B cell (primary cell): ENCODE data around the gene CFAP52. TPM values are rescaled to one million over a fixed set of nuclear protein-coding genes. Genes with fewer than 3 reads are reported as not detected.

Experiments used
- ATAC-seq: fragments of 200-7000 bp; cut with Tn5 transposase; one replicate; pipeline ENCODE4 v1.10.0; 2021; ENCODE audit warnings: low read depth, mild to moderate bottlenecking, moderate number of reproducible peaks, moderate library complexity
- CTCF ChIA-PET: fragments of 350-600 bp; sonication (Branson Sonifier 250); formaldehyde crosslinking; loops from one replicate; lab custom pipeline; 2021; ENCODE audit warnings: antibody characterized with exemption, inconsistent platforms; lab: Charles Lee
- POLR2A ChIA-PET: fragments of 350-600 bp; sonication (Branson Sonifier 250); formaldehyde crosslinking; loops from one replicate; lab custom pipeline; 2021; ENCODE audit warnings: antibody characterized with exemption; lab: Charles Lee
- DNase-seq: peaks from one replicate; pipeline ENCODE4 v3.0.0; 2013
- H2AFZ ChIP-seq: 2 replicates; pipeline ENCODE4 v1.6.1; 2012; ENCODE audit warnings: mild to moderate bottlenecking, low read depth, low read length; ENCODE audit not compliant: insufficient read depth, poor library complexity, severe bottlenecking
- H3K27ac ChIP-seq, 2 donors: 1 replicate in 1 of 2; 2 replicates in 1 of 2; pipeline ENCODE4 v1.5.1; 2012 to 2013; ENCODE audit warnings: low read length in 2 of 2, mild to moderate bottlenecking in 2 of 2, moderate library complexity in 1 of 2
- H3K27me3 ChIP-seq, 4 experiments: fragments of 200-600 bp in 1 of 4; sonication (generic) in 1 of 4; replicated peaks in 1 of 4; 1 replicate in 2 of 4; 2 replicates in 2 of 4; pipeline versions ENCODE4 v1.6.1 to v1.7.0; 2013 to 2016; ENCODE audit warnings: low read length in 3 of 4, mild to moderate bottlenecking in 2 of 4, mixed read lengths in 1 of 4, moderate library complexity in 1 of 4; ENCODE audit not compliant: insufficient read depth in 4 of 4, control insufficient read depth in 3 of 4; ENCODE audit errors: control extremely low read depth in 1 of 4
- H3K36me3 ChIP-seq, 2 experiments: replicated peaks in 1 of 2; 1 replicate in 1 of 2; 2 replicates in 1 of 2; pipeline versions ENCODE4 v1.6.1 to v1.7.1; 2013; ENCODE audit warnings: low read length in 1 of 2; ENCODE audit not compliant: insufficient read depth in 2 of 2, control insufficient read depth in 1 of 2; ENCODE audit errors: control extremely low read depth in 1 of 2, extremely low read depth in 1 of 2
- H3K4me1 ChIP-seq, 2 donors: fragments of 200-600 bp in 1 of 2; sonication (generic) in 1 of 2; 1 replicate in 1 of 2; 2 replicates in 1 of 2; pipeline versions ENCODE4 v1.5.1 to v1.6.1; 2013 to 2017; ENCODE audit warnings: low read length in 2 of 2; ENCODE audit not compliant: control insufficient read depth in 2 of 2, insufficient read depth in 2 of 2
- H3K4me2 ChIP-seq: replicated peaks from 2 replicates; pipeline ENCODE3; 2012; ENCODE audit warnings: mild to moderate bottlenecking, low read depth, low read length; ENCODE audit not compliant: poor library complexity, severe bottlenecking
- H3K4me3 ChIP-seq, 5 experiments: fragments of 200-600 bp in 1 of 5; sonication (generic) in 1 of 5; 1 replicate in 3 of 5; 2 replicates in 2 of 5; pipeline versions ENCODE4 v1.5.1 to v1.7.0; 2011 to 2016; ENCODE audit warnings: low read length in 4 of 5, mild to moderate bottlenecking in 4 of 5, low read depth in 2 of 5, control low read depth in 1 of 5, moderate library complexity in 1 of 5; ENCODE audit not compliant: insufficient read depth in 1 of 5; ENCODE audit errors: control extremely low read depth in 1 of 5, extremely low read depth in 1 of 5
- H3K79me2 ChIP-seq: fragments of 200-600 bp; sonication (generic); one replicate; pipeline ENCODE4 v1.6.0; 2016; ENCODE audit warnings: low read length; ENCODE audit not compliant: control insufficient read depth, insufficient read depth
- H3K9ac ChIP-seq: fragments of 200-600 bp; sonication (generic); 2 replicates; pipeline ENCODE4 v1.6.1; 2017; ENCODE audit warnings: mild to moderate bottlenecking, low read length, moderate library complexity
- H3K9me3 ChIP-seq, 3 donors: one replicate each; pipeline versions ENCODE4 v1.6.1 to v1.7.1; 2013; ENCODE audit warnings: low read length in 2 of 3; ENCODE audit not compliant: control insufficient read depth in 2 of 3, insufficient read depth in 1 of 3; ENCODE audit errors: control extremely low read depth in 1 of 3
- H4K20me1 ChIP-seq: 2 replicates; pipeline ENCODE4 v1.6.0; 2012; ENCODE audit warnings: mild to moderate bottlenecking, low read length; ENCODE audit not compliant: insufficient read depth, control insufficient read depth, poor library complexity, severe bottlenecking
- H3K27ac Mint-ChIP-seq: one replicate; pipeline ENCODE4 v1.8.0; 2021; ENCODE audit warnings: mixed read lengths
- H3K27me3 Mint-ChIP-seq: one replicate; pipeline ENCODE4 v1.8.0; 2021; ENCODE audit warnings: mixed read lengths
- H3K4me1 Mint-ChIP-seq: one replicate; pipeline ENCODE4 v1.8.0; 2021; ENCODE audit warnings: mixed read lengths
- H3K4me3 Mint-ChIP-seq: one replicate; pipeline ENCODE4 v1.8.0; 2021; ENCODE audit warnings: mixed read lengths
- H3K9me3 Mint-ChIP-seq: one replicate; pipeline ENCODE4 v1.8.0; 2022; ENCODE audit warnings: mixed read lengths; ENCODE audit not compliant: insufficient read depth
- EZH2 ChIP-seq: IDR thresholded peaks from 2 replicates; pipeline ENCODE4 v1.6.1; 2012; ENCODE audit warnings: borderline replicate concordance, low read depth, mild to moderate bottlenecking, moderate library complexity, low read length; ENCODE audit not compliant: insufficient read depth, poor library complexity, severe bottlenecking
- WGBS: methylation state at CpG from one replicate; pipeline ENCODE4 v1.1.5; 2013; ENCODE audit warnings: missing lambda C conversion rate; ENCODE audit not compliant: insufficient coverage; 5-methylcytosine and 5-hydroxymethylcytosine counted together
- intact Hi-C: fragments of 100-400 bp; cut with micrococcal nuclease; formaldehyde crosslinking; loops from one replicate; pipeline ENCODE4 v1.10.0; 2022
- polyA plus RNA-seq: library from polyadenylated mRNA; depleted of rRNA; stranded (reverse); fragments of >200 nt; gene quantifications from 2 replicates; pipeline ENCODE4 v1.2.3, GENCODE V29; 2012
- total RNA-seq, 2 donors: library from RNA; stranded (reverse); fragments of 120-200 nt in 1 of 2; gene quantifications; 1 replicate in 1 of 2; 2 replicates in 1 of 2; pipeline versions ENCODE4 v1.2.3 to v1.2.4, GENCODE V29; 2013 to 2022
- TF ChIP-seq, protein P1 (sequence below): fragments of 200-600 bp; IDR thresholded peaks from one replicate; pipeline ENCODE4 v1.8.0; 2022; ENCODE audit warnings: antibody characterized with exemption, mild to moderate bottlenecking

Gene CFAP52
- total and polyA plus RNA-seq, 2 donors (not counting 1 experiment from before 2014, with no cell fraction given), result not detected

DNA sequence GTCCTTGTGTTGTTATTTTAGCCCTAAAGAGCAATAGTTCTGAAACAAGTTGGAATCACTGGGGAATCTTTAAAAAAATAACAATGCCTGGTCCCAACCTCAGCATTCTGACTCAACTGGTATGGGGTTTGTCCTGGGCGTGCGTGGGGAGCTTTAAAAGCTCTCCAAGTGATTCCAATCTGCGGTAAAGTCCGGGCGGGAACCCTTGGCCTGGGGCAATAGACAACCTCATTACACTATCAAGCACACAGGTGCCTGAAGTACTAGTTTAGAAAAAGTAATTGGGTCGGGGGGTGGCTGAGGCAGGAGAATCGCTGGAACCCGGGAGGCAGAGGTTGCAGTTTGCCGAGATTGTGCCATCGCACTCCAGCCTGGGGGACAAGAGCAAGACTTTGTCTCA is 5.2 kb upstream of the CFAP52 start:
- H3K4me1 Mint-ChIP-seq, result peaks cover 22% of the 10 kb centered on the region

More for the DNA sequence above, 5.2 kb upstream of the CFAP52 start:
- CTCF ChIA-PET, result interaction anchor here (0.9 kb wide), 1 partner anchor 13 kb away, joined by 3 read pairs; no protein-coding TSS in a partner anchor
- no peak for ATAC-seq
- Histone ChIP-seq H3K4me1 (peaks cover 6 to 8% of the 10 kb centered on the region in 2 donors), H3K9me3 (no peaks in the 10 kb centered on the region), H3K36me3 (peaks cover 11 to 13% of the 10 kb centered on the region in 2 experiments), H3K4me3 (no peak overlapping the region), H3K9ac (no peak overlapping the region), H4K20me1 (peaks cover 5% of the 10 kb centered on the region), H2AFZ (no peak overlapping the region), H3K79me2 (peaks cover 31% of the 10 kb centered on the region), H3K27ac (no peak overlapping the region), H3K27me3 (no peaks in the 10 kb centered on the region), H3K4me2 (no peak overlapping the region)
- WGBS, result 100% methylated on average over 1 of the region's 10 CpGs
- no peak for DNase-seq
- Mint-ChIP-seq H3K9me3 (no peaks in the 10 kb centered on the region), H3K27me3 (no peaks in the 10 kb centered on the region), H3K27ac (no peak overlapping the region), H3K4me3 (no peak overlapping the region)
- no peak for TF ChIP-seq EZH2
- TF ChIP-seq, protein P1, sequence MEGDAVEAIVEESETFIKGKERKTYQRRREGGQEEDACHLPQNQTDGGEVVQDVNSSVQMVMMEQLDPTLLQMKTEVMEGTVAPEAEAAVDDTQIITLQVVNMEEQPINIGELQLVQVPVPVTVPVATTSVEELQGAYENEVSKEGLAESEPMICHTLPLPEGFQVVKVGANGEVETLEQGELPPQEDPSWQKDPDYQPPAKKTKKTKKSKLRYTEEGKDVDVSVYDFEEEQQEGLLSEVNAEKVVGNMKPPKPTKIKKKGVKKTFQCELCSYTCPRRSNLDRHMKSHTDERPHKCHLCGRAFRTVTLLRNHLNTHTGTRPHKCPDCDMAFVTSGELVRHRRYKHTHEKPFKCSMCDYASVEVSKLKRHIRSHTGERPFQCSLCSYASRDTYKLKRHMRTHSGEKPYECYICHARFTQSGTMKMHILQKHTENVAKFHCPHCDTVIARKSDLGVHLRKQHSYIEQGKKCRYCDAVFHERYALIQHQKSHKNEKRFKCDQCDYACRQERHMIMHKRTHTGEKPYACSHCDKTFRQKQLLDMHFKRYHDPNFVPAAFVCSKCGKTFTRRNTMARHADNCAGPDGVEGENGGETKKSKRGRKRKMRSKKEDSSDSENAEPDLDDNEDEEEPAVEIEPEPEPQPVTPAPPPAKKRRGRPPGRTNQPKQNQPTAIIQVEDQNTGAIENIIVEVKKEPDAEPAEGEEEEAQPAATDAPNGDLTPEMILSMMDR, result no peak
- intact Hi-C loops, result loop anchor here (10.0 kb wide), 2 partner anchors 184 to 936 kb away; partner anchors contain the start of gene MYH10
- POLR2A ChIA-PET, result no interaction called here
